WERI-Rb-1 (cell line): ENCODE data around the gene P2RY2.

ENCODE experiments used
- DNase-seq: peaks from one replicate; pipeline ENCODE4 v3.0.0-alpha.2; 2020
- H3K27ac ChIP-seq: fragments of 250-450 bp; sonication (Bioruptor Pico); 2 replicates; pipeline ENCODE4 v1.5.1; 2020; ENCODE audit warnings: mild to moderate bottlenecking, moderate library complexity
- H3K27me3 ChIP-seq: fragments of 250-450 bp; sonication (Bioruptor Pico); 2 replicates; pipeline ENCODE4 v1.5.1; 2021; ENCODE audit warnings: mild to moderate bottlenecking, low read depth, moderate library complexity; ENCODE audit not compliant: insufficient read depth, severe bottlenecking
- H3K36me3 ChIP-seq: fragments of 250-450 bp; sonication (Bioruptor Pico); 2 replicates; pipeline ENCODE4 v1.5.1; 2020; ENCODE audit warnings: mild to moderate bottlenecking, moderate library complexity
- H3K4me3 ChIP-seq: 2 replicates; pipeline ENCODE4 v1.5.1; 2011; ENCODE audit warnings: low read depth, mild to moderate bottlenecking, control low read depth, low read length
- H3K9me3 ChIP-seq: fragments of 250-450 bp; sonication (Bioruptor Pico); 2 replicates; pipeline ENCODE4 v1.5.1; 2021; ENCODE audit warnings: mild to moderate bottlenecking, moderate library complexity; ENCODE audit not compliant: severe bottlenecking
- TF ChIP-seq, protein P1 (sequence below): IDR thresholded peaks from 2 replicates; pipeline ENCODE4 v1.5.1; 2011; ENCODE audit warnings: low read depth, mild to moderate bottlenecking, control low read depth, inconsistent platforms, low read length

The P2RY2 gene

DNA sequence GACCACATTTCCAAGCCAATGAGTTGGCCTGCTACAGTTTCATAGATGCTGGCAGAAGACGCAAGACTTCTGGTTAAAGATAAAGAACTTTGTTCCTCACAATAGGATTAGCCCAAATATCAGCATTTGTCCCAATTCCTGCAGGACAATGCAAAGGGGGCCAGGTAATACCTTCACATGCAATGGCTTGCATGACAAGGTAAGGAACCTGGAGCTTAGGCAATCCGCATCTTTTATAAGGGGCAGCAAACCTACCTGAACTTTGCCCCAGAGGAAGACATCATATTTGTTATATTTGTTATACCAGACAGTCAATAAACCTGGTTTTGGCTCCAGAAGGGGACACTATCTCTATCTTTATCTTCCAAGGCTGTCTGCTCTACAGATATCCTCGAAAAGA lies 59.4 kb downstream of the P2RY2 start:
- DNase-seq: no peak
- H3K9me3 ChIP-seq: no peaks in the 10 kb centered on the region
- H3K36me3 ChIP-seq: no peaks in the 10 kb centered on the region
- no peaks in the 10 kb centered on the region for H3K27me3 ChIP-seq
- no peak overlapping the region for H3K4me3 ChIP-seq
- TF ChIP-seq, protein P1, sequence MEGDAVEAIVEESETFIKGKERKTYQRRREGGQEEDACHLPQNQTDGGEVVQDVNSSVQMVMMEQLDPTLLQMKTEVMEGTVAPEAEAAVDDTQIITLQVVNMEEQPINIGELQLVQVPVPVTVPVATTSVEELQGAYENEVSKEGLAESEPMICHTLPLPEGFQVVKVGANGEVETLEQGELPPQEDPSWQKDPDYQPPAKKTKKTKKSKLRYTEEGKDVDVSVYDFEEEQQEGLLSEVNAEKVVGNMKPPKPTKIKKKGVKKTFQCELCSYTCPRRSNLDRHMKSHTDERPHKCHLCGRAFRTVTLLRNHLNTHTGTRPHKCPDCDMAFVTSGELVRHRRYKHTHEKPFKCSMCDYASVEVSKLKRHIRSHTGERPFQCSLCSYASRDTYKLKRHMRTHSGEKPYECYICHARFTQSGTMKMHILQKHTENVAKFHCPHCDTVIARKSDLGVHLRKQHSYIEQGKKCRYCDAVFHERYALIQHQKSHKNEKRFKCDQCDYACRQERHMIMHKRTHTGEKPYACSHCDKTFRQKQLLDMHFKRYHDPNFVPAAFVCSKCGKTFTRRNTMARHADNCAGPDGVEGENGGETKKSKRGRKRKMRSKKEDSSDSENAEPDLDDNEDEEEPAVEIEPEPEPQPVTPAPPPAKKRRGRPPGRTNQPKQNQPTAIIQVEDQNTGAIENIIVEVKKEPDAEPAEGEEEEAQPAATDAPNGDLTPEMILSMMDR: no peak
- H3K27ac ChIP-seq: no peak overlapping the region

GRCh38 chr11:73280626-73281025 lies 62.5 kb downstream of the P2RY2 start:
- no peaks in the 10 kb centered on the region for H3K9me3 ChIP-seq
- no peak for DNase-seq
- TF ChIP-seq, protein P1: no peak
- no peak overlapping the region for H3K4me3 ChIP-seq
- H3K27me3 ChIP-seq: no peaks in the 10 kb centered on the region
- H3K27ac ChIP-seq: no peak overlapping the region
- H3K36me3 ChIP-seq: no peaks in the 10 kb centered on the region

DNA sequence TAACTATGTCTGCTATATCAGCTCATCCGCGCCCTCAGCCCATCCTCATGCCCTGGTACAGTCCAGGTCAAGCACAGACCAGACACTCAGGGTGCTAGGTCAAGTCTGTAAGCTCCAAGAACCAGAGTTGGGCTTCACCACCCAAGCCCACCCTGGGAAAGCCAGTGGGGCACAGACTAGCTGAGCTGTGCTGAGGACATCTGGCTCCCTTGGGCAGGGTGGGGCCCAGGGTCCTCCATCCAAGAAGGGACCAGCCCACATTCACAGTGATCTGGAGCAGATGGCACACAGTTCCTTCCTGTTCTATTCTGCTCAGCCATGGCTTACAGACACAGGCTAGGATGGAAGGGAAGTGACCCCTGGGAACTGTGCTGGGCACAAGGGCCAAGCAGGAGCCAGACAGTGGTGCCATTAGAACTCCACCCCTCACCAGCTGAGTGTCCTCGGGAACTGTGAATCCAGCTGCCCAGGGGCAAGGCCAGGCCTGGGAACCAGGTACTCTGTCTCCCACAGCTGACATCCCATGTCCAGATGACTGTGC lies 63.2 kb downstream of the P2RY2 start:
- H3K27me3 ChIP-seq: no peaks in the 10 kb centered on the region
- TF ChIP-seq, protein P1: no peak
- H3K9me3 ChIP-seq: no peaks in the 10 kb centered on the region
- DNase-seq: no peak
- H3K27ac ChIP-seq: no peak overlapping the region
- no peak overlapping the region for H3K4me3 ChIP-seq
- no peaks in the 10 kb centered on the region for H3K36me3 ChIP-seq

DNA sequence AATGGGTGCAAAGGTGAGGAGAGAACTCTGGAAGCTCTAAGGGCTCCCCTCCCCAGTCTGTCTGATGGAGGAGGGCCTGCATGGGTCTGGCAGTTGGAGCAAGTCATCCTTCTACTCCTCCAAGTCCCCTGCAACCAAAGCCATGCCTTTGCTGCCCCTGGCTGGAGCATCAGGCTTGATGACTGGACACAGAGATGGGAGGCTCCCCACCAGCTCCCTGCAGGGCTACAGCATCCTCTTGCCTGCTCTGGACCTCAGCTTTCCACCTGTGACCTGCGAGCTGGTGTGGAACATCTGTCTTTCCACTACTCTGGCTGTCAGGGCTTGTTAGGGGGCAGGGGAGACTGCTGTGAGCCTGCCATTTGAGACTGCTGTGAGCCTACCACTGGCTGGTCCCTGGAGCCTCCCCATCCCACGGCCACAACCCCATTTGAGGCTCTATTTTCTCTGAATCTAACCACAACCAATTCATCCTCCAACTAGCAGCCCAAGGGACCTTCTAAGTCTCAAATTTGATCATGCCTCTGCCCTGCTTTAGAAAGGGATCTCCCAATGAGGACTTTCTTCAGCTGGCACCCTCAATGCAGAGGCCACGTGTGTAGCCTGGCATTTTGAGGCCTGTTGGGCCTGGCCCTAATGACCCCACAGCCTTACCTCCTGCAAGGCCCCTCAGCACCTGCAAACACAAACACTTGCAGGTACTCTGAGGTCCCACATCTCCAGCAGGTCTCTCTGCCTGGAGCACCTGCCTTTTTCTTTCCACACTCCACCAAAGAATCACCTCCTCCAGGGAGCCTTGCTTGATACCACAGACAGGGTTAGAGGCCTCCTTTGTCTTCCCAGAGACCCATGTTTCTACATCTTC lies 63.9 kb downstream of the P2RY2 start:
- no peaks in the 10 kb centered on the region for H3K36me3 ChIP-seq
- DNase-seq: no peak
- no peaks in the 10 kb centered on the region for H3K9me3 ChIP-seq
- no peak overlapping the region for H3K27ac ChIP-seq
- no peaks in the 10 kb centered on the region for H3K27me3 ChIP-seq
- no peak overlapping the region for H3K4me3 ChIP-seq
- TF ChIP-seq, protein P1: no peak

- H3K27ac ChIP-seq: peak overlapping the region; percentile 34
- no peaks in the 10 kb centered on the region for H3K27me3 ChIP-seq
These were observed 65.4 kb downstream of the P2RY2 start for GRCh38 chr11:73283276-73284000.

More at GRCh38 chr11:73283276-73284000, 65.4 kb downstream of the P2RY2 start:
- peak; percentile 64 for DNase-seq
- H3K36me3 ChIP-seq: no peaks in the 10 kb centered on the region
- TF ChIP-seq, protein P1: no peak
- H3K4me3 ChIP-seq: no peak overlapping the region
- H3K9me3 ChIP-seq: no peaks in the 10 kb centered on the region
